ENCODE measurements around the gene RAP2A. TPM values are rescaled to one million over a fixed set of nuclear protein-coding genes. Genes with fewer than 3 reads are reported as not detected.
A peak's percentile ranks its signal among the peaks of the same experiment; 100 is the strongest.

Gene RAP2A
- total RNA-seq, 2 experiments from 2014 or later = 19.8 to 21.5 TPM

DNA sequence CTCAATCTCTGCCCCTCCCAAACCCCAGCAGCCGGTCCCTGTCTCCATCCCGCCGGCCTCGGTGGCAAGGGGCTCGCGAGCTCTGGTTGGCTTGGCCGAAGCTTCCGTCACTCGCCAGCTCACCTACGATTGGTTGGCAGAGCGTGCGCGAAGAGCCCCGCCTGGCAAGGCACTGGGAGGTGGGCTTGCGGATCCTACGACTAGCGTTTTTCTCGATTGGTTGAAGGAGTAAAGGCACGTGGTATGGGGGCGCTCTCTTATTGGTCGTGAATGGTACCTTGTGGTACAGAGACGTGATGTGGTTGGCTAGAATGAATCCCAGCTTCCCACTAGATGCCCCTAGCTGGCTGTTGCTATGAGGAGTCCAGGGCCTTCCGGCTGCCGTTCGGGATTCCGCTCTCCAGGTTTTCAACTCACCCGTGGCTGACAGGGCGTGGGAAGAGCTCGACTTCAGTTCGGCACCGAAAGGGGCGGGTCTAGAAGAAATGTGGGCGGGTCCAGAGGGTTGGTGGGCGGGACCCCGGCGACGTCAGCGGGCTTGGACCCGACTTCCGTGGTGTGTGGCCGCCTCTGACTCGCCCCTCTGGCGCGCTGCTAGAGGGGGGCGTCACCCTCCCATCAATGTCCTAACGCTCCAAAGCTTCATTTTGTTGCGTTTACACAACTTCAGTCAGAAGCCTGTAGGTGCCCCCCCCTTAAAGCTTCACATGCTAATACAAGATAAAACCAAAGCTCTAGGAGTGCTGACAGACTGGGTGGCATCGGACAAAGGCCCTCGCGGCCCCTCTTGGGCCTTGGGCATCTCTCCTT lies 847 bp upstream of the RAP2A start:
- intact Hi-C loops (cut with micrococcal nuclease) = loop anchor here (10.0 kb wide), 2 partner anchors 208 to 542 kb away; partner anchors contain the start of gene MBNL2
- H3K36me3 Mint-ChIP-seq (ENCODE audit: low read depth) = peaks cover 2% of the 10 kb centered on the region
- ChIA-PET CTCF (interaction anchor here (0.9 to 1.7 kb wide), 4 partner anchors 26 to 367 kb away, joined by 3 to 9 read pairs (median 4); partner anchors contain the start of gene MBNL2), POLR2A (interaction anchor here (0.9 to 1.7 kb wide), 4 partner anchors 26 to 211 kb away, joined by 3 to 14 read pairs (median 6); partner anchors contain the start of gene MBNL2)
- ATAC-seq = peak; percentile 81
- TF ChIP-seq, protein P1, sequence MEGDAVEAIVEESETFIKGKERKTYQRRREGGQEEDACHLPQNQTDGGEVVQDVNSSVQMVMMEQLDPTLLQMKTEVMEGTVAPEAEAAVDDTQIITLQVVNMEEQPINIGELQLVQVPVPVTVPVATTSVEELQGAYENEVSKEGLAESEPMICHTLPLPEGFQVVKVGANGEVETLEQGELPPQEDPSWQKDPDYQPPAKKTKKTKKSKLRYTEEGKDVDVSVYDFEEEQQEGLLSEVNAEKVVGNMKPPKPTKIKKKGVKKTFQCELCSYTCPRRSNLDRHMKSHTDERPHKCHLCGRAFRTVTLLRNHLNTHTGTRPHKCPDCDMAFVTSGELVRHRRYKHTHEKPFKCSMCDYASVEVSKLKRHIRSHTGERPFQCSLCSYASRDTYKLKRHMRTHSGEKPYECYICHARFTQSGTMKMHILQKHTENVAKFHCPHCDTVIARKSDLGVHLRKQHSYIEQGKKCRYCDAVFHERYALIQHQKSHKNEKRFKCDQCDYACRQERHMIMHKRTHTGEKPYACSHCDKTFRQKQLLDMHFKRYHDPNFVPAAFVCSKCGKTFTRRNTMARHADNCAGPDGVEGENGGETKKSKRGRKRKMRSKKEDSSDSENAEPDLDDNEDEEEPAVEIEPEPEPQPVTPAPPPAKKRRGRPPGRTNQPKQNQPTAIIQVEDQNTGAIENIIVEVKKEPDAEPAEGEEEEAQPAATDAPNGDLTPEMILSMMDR (IDR thresholded peaks at IDR 0.05) = no peak
- H3K4me1 Mint-ChIP-seq (ENCODE audit: low read depth) = peaks cover 25% of the 10 kb centered on the region
- no peaks in the 10 kb centered on the region for H3K9me3 Mint-ChIP-seq
- peak overlapping the region; percentile 97 for H3K4me3 Mint-ChIP-seq
- H3K27me3 Mint-ChIP-seq = peaks cover 1% of the 10 kb centered on the region
- peak overlapping the region; percentile 97 for H3K27ac Mint-ChIP-seq
- peak; percentile 98 for DNase-seq

DNA sequence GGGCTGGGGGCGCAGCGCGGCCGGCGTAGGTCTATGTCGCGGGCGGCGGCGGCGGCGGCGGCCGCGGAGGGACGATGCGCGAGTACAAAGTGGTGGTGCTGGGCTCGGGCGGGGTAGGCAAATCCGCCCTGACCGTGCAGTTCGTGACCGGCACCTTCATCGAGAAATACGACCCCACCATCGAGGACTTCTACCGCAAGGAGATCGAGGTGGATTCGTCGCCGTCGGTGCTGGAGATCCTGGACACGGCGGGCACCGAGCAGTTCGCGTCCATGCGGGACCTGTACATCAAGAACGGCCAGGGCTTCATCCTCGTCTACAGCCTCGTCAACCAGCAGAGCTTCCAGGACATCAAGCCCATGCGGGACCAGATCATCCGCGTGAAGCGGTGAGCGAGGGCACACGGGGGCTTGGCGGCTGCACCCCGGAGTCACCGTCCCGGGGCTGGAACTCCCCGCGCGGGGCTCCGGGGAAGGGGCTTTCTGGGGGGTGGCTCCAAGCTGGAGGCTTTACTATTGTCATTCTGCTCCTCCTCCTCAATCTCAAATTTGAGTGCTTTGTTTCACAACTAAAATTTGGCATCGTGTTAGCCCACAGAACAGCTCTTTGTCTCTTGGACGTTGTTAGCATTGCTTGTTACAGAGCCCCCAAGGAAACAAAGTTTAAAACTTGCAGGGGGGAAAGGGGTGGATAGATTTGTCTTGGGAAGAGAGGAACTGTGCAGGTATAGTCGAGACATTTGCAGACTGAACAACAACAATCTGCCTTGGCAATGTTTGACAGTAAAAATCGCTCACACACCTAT lies 630 bp downstream of the RAP2A start:
- ChIA-PET CTCF (interaction anchor here (1.0 kb wide), 1 partner anchor 365 kb away, joined by 4 read pairs; no protein-coding TSS in a partner anchor), POLR2A (interaction anchor here (1.7 kb wide), 1 partner anchor 209 kb away, joined by 14 read pairs; no protein-coding TSS in a partner anchor)
- Mint-ChIP-seq H3K27me3 (no peaks in the 10 kb centered on the region), H3K27ac (peak overlapping the region; percentile 84), H3K4me1 (ENCODE audit: low read depth) (peaks cover 25% of the 10 kb centered on the region), H3K36me3 (ENCODE audit: low read depth) (peaks cover 2% of the 10 kb centered on the region), H3K9me3 (no peaks in the 10 kb centered on the region), H3K4me3 (peak overlapping the region; percentile 97)
- DNase-seq (peak; percentile 45), ATAC-seq (no peak)
- TF ChIP-seq, protein P1 (IDR thresholded peaks at IDR 0.05) = no peak
- intact Hi-C loops (cut with micrococcal nuclease) = loop anchor here (10.0 kb wide), 2 partner anchors 210 to 540 kb away; partner anchors contain the start of gene MBNL2

DNA sequence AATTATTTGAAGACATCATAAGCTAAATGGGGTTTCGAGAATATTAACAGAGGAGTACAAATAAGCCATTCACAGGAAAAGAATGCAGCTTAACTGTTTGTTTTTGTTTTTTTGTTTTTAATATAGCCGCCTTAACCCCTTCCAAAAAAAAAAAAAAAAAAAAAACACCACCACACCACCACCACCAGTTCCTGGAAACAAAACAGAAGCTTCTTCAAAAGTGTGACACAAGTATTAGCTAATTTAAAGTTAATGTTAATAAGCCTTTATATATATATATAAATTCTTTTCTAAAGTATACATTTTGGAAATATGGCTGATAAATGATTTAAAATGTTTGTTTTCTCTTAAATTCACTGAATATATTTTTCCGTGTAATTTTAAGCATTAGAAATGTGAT lies 1.4 kb downstream of the RAP2A start:
- intact Hi-C loops (cut with micrococcal nuclease) = loop anchor here (10.0 kb wide), 2 partner anchors 211 to 539 kb away; partner anchors contain the start of gene MBNL2
- Mint-ChIP-seq H3K27ac (no peak overlapping the region), H3K4me3 (peak overlapping the region; percentile 97), H3K4me1 (ENCODE audit: low read depth) (peaks cover 25% of the 10 kb centered on the region), H3K9me3 (no peaks in the 10 kb centered on the region), H3K27me3 (no peaks in the 10 kb centered on the region), H3K36me3 (ENCODE audit: low read depth) (peaks cover 2% of the 10 kb centered on the region)
- ChIA-PET CTCF (no interaction called here), POLR2A (no interaction called here)
- ATAC-seq (no peak), DNase-seq (no peak)
- TF ChIP-seq, protein P1 (IDR thresholded peaks at IDR 0.05) = no peak

DNA sequence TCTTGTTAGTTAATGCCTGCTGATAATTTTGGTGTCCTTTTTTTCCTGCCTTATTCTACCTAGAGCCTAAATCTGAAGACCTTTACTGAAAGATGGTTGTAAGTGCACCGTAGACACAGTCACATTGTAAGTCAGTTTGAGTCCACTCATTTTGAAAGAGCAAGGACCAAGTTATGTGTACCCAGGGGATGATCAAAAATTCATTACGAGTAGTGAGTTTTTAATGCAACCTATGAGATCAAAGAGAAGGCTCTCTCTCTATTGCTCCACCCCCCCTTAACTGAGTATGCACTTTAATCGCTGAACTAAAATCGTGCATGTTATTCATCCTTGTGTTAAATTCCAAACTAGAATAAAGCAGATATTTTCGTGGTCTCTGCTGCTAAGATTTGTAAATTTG lies 1.8 kb downstream of the RAP2A start:
- Mint-ChIP-seq H3K36me3 (ENCODE audit: low read depth) (peaks cover 2% of the 10 kb centered on the region), H3K4me3 (peak overlapping the region; percentile 97), H3K27me3 (no peaks in the 10 kb centered on the region), H3K4me1 (ENCODE audit: low read depth) (peaks cover 25% of the 10 kb centered on the region), H3K9me3 (no peaks in the 10 kb centered on the region), H3K27ac (peak overlapping the region; percentile 64)
- ChIA-PET POLR2A (interaction anchor here (0.6 to 1.2 kb wide), 2 partner anchors 21 to 38 kb away, joined by 3 read pairs; no protein-coding TSS in a partner anchor), CTCF (no interaction called here)
- TF ChIP-seq, protein P1 (IDR thresholded peaks at IDR 0.05) = no peak
- intact Hi-C loops (cut with micrococcal nuclease) = loop anchor here (10.0 kb wide), 2 partner anchors 211 to 539 kb away; partner anchors contain the start of gene MBNL2
- no peak for ATAC-seq
- no peak for DNase-seq

All from activated CD8-positive, alpha-beta T cell treated with anti-CD3 and anti-CD28 coated beads for 36 hours (primary cell).